Activated T-helper 1 cell treated with Interleukin-2 at 50 U/mL for 16 hours (primary cell): ENCODE data around the gene TRHDE.

Source experiments
- DNase-seq: peaks from one replicate; pipeline ENCODE4 v3.0.0-alpha.2; 2020; ENCODE audit warnings: low read depth

The TRHDE gene, protein sequence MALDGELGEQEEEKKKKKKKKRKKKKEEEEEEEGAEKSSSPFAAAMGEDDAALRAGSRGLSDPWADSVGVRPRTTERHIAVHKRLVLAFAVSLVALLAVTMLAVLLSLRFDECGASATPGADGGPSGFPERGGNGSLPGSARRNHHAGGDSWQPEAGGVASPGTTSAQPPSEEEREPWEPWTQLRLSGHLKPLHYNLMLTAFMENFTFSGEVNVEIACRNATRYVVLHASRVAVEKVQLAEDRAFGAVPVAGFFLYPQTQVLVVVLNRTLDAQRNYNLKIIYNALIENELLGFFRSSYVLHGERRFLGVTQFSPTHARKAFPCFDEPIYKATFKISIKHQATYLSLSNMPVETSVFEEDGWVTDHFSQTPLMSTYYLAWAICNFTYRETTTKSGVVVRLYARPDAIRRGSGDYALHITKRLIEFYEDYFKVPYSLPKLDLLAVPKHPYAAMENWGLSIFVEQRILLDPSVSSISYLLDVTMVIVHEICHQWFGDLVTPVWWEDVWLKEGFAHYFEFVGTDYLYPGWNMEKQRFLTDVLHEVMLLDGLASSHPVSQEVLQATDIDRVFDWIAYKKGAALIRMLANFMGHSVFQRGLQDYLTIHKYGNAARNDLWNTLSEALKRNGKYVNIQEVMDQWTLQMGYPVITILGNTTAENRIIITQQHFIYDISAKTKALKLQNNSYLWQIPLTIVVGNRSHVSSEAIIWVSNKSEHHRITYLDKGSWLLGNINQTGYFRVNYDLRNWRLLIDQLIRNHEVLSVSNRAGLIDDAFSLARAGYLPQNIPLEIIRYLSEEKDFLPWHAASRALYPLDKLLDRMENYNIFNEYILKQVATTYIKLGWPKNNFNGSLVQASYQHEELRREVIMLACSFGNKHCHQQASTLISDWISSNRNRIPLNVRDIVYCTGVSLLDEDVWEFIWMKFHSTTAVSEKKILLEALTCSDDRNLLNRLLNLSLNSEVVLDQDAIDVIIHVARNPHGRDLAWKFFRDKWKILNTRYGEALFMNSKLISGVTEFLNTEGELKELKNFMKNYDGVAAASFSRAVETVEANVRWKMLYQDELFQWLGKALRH

DNA sequence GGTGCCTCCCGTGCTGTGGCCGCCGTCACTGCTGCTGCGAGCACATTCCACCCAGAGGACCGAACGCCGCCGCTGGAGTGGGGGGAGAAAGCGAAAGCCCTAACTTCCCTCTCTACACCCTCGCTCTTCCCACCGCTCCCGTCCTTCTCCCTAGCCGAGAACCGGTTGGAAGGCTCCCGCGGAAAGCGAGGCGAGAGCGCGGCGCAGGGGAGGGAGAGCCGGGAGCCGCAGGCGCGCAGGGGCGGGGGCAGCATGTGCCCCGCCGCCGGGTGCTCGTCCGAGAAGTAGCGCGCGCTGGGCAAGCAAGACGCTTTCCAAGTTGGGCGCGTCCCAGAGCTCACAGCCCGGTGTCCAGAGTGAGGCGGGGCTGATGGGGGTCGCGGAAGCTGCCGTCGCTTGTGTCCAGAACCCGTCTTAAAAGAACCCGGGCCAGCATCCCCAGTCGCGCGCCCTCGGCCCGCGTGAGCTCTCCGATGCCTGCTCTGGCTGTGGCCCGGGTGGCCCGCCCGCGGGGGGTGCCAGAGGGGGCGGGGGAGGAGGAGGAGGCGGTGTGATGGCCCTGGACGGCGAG is at the start of gene TRHDE:
TRHDE (plus strand) TSS at position 280 of the 571 bp plus-strand sequence; CDS start at position 554, 274 bp downstream.
- DNase-seq = no peak

DNA sequence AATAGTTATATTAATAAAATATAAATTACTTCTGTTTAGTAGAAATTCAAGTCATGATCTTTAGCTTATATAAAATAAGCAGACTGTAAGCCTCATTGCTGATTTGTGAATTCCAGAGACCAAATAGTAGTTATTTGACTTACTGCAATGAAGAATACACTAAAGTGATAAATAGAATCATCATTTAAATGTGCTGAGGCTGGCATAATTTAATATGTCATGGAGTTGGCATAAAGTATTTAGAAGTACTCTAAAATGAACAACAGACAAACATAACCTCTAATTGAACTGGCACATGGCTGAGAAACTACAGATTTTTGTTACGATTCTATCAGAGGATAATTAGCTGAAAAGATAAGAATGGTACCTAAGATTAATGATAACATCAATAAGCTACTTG is 45.7 kb upstream of the TRHDE start:
- no peak for DNase-seq

DNA sequence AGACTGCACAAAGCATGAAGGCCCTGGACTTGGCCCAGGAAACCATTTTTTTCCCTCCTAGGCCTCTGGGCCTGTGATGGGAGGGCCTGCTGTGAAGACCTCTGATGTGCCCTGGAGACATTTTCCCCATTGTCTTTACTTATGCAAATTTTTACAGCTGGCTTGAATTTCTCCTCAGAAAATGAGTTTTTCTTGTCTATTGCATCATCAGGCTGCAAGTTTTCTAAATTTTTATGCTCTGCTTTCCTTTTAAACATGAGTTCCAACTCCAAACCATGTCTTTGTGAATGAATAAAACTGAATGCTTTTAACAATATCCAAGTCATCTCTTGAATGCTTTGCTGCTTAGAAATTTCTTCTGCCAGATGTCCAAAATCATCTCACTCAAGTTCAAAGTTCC is 43.7 kb upstream of the TRHDE start:
- no peak for DNase-seq

GRCh38 chr12:72230589-72230988 is 41.6 kb upstream of the TRHDE start:
- no peak for DNase-seq

- DNase-seq = no peak
These were observed 37.3 kb upstream of the TRHDE start for GRCh38 chr12:72234886-72235285.

- DNase-seq = no peak
These were observed 36.0 kb upstream of the TRHDE start for GRCh38 chr12:72236071-72236705.

DNA sequence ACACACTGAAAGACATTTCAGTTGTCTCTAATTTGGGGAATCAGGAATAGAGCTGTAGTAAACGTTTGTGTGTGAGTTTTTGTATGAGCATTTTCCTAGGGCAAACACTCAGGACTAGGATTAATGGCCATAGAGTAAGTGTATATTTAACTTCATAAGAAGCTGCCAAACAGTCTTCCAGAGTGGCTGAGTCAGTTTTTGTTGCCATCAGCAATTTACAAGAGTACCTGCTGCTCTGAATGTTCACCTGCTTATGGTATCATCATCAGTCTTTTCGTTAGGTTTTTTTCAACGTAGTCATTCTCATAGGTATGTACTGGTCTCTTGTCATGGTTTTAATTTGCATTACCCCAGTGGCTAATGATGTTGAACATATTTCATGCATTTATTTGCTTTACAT is 30.6 kb upstream of the TRHDE start:
- DNase-seq = no peak

- DNase-seq = no peak
These were observed 29.2 kb upstream of the TRHDE start for GRCh38 chr12:72242946-72243345.

DNA sequence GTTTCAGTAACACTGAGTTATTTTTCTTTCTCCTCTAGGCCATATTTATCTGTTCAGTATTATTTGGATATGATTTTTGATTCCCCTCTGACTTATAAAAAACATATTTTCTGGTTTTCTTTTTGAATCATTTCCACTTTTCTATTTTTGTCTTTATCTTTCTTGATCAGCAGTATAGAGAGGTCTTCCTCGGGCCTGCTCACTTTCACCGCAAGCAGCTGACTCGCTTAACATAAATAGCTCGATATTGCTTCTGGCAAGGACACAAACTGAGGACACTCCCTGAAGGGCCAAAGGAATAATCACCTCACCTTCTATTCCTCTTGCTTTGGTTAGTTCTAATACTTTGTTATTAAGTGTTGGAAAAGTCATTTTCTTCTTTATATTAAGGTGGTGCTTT is 25.8 kb upstream of the TRHDE start:
- no peak for DNase-seq

DNA sequence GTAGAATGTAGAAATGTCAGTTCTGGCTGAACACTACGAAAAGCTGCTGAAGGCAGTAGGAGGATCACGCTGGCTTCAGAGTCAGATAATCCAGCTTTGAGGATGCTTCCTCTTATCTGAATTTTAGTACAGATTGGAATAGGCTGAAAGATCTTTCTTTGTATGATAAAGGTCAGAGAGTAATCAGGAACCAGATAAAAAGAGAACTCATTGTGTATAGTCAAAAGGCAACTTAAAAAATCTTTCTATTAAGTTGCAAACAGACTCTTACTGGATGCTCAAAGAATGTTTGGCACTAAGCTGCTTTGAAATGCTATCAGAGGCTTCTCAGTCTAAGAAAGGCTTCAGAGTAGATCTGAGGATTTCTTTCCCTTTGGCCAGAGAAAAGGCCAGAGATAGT is 21.8 kb upstream of the TRHDE start:
- no peak for DNase-seq

DNA sequence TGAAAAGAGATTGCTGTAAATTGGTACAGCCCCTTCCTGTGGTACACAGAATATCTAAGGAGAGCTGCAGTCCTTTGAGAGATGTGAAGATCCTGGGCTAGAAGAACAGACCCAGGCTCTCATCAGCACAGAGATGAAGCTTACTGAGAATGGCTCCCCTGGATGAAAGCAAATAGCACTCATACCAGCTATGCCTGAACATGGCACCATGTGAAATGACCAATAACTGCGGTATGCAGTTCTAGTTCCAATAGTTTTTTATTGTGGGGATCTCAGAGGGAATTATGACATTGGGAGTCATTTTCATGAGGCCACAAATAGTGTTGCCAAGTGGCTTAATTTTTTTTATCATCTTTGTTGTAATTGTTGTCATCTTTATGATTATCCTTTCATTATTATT is 15.4 kb upstream of the TRHDE start:
- no peak for DNase-seq

DNA sequence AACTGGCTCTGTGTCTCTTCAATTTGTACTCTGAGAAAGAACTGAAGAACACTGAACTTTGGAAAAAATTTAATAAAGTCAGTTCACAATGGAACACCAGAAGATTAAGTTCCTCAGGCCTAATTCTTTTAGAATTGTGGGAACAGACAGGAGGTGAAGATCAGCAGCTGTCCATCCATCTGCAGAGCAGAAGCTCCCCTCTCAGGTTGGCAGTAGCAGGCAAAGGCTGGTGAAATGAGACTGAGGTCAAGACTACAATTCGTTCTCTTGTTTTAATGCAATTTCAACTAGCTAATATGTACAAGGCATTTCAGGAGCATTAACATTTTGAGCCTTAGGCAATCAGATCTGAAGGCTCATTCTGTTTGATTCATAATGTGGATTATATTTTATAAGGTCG is 10.3 kb upstream of the TRHDE start:
- DNase-seq = no peak

GRCh38 chr12:72264548-72265175 is 7.5 kb upstream of the TRHDE start:
- no peak for DNase-seq

DNA sequence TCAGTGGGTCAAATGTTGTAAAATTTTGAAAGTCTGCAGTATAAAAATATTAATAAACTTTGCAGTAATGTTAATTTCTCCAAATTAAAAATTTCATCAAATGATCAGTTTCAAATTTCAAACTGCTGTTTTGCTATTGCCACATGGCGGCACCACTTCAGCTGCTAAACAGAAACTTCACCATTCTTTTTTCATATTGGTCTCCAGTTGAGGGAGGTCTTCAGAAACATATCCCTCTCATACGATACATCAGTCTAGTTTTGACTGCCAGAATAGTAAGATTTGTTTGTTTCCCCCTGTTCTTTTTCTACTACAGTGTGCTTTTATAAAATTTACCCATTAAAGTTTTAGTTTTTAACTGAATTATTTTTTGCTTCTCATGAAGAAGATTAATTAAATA is 4.2 kb upstream of the TRHDE start:
- no peak for DNase-seq

GRCh38 chr12:72268386-72268785 is 3.8 kb upstream of the TRHDE start:
- DNase-seq = no peak

DNA sequence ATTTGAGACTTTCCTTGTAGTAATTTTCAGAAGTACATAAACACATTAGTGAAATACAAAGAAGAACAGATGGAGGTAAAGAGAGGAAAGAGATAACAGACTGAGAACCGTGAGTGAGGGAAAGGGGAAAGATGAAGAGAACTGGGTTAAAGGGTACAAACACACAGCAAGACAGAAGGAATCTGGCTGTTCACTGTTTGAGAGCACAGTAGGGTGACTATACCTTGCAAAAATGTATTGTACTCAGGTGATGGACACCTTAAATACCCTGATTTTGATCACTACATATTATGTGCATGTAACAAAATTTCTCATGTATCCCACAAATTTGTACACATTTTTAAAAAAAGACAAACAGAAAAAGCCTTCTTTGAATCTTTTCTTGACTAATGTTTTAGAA is 2.7 kb upstream of the TRHDE start:
- no peak for DNase-seq

- DNase-seq = no peak
These were observed 1.9 kb upstream of the TRHDE start for GRCh38 chr12:72270246-72270645.

DNA sequence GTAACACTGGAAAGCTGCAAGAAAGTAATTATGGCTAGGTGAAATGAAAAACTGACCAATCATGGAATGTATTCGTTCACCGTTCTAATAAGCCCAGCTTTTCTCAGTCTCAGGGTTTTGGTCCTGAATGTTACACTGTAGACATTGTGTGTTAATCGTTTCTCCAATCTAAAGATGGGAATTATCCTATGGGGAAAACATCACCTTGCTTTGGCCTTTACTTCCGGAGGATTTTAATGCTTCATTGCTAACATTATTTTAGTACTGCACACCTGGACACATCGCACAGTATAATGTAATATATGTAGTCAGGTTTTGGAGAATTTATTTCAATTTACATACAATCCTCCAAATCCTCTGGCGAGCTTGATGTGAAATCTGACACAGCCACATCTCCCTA is 1.2 kb upstream of the TRHDE start:
- DNase-seq = no peak

- no peak for DNase-seq
These were observed 599 bp upstream of the TRHDE start for GRCh38 chr12:72271451-72272090.

GRCh38 chr12:72272731-72273498 is 745 bp downstream of the TRHDE start:
- DNase-seq = no peak
